Pons (tissue), 1 donor: ENCODE results near the gene USP15.

Experiments
- DNase-seq: peaks from one replicate; pipeline ENCODE4 v3.0.0-alpha.2; 2016; ENCODE audit warnings: low spot score

The USP15 gene

DNA sequence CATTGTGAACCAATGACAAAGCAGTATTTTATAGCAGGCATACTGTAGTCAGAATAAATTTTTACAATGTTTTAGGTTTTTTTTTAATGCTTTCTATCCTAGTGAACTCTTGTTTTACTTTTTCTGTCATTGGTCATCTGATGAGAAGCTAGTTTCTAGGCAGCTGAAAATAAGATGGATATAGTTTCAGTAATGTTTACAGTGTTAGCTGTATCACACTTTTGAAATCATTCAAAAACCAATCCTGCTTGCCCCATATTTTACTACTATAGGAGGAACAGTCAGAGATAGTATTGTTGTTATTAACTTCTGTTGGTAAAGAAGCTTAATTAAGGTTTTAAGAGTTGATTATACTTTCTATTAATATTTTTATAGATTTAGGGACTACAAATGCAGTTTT is 24.5 kb downstream of the USP15 start:
- DNase-seq, result no peak

DNA sequence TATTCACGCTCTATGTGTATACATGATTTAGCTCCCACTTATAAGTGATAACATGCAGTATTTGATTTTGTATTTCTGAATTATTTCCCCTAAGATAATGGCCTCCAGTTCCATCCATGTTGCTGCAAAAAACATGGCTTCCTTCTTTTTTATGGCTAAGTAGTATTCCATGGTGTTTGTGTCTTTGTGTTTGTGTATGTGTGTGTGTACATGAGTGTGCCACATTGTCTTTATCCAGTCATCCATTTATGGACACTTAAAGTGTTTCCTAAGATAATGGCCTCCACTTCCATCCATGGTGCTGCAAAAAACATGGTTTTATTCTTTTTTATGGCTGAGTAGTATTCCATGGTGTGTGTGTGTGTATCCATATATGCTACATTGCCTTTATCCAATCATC is 25.1 kb downstream of the USP15 start:
- no peak for DNase-seq

DNA sequence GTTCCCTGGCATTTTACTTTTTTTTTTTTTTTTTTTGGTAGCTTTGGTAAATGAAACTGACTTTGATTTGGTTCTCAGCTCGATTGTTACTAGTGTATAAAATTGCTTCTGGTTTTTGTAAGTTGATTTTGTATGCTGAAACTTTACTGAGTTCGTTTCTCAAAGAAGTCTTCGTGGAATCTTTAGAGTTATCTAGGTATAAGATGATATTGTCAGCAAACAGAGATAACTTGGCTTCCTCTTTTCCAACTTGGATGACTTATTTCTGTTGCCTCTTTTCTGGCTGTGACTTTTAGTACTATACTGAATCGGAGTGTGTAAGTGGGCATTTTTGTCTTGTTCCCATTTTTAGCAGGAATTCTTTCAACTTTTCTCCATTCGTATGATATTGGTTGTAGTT is 28.1 kb downstream of the USP15 start:
- no peak for DNase-seq

GRCh38 chr12:62290846-62291245 is 30.6 kb downstream of the USP15 start:
- DNase-seq, result no peak

GRCh38 chr12:62291864-62292760 is 31.9 kb downstream of the USP15 start:
- no peak for DNase-seq

GRCh38 chr12:62292761-62293344 is 32.6 kb downstream of the USP15 start:
- no peak for DNase-seq

DNA sequence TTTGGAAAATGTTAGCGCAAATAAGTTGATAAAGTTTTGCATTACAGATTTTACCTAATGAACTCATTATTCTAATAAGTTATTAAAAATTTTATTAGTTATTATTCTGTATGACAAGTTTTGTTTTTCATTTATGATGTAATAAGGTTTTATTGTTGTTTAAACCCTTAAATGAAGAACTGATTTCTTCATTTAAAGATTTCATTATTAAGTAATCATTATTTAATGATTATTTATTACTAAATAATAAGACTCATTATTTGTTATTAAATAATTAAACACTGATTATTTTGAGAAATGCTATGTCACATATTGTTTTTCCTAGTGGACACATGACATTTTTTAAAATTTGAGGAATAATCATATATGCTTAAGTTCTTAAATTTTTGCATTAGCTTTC is 34.2 kb downstream of the USP15 start:
- DNase-seq, result no peak

DNA sequence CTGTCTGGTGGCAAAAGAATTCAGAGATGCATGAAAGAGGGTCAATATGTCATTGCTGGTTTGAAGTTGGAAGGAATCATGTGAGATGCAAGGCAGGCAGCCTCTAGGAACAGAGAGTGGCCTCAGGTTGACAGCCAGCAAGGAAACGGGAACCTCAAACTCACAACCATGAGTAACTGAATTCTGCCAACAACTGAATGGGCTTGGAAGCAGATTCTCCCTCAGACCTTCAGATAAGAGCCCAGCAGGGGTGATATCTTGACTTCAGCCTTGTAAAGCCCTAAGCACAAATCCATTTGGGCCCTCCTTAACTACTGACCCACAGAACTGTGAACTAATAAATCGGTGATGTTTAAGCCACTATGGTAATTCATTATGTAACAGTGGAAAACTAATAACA is 35.8 kb downstream of the USP15 start:
- no peak for DNase-seq

DNA sequence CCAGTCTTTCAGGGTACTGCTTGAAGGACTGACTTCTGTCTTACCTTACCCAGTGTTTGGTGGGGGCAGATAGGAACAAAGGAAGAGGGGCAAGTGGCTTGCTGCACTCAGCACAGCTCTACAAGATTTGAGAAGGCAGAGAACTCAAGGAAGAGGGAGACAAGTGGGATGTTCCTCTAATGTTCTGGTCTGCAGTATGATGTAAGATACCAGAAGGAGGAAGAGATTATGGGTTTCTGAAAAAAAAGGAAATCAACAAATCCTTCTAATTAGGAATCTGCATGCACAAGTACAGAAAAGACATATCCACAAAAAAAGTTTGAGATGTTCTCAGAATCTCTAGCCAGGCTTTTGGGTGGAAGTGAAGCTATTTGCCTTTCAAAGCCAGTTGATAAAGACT is 37.1 kb downstream of the USP15 start:
- no peak for DNase-seq

GRCh38 chr12:62299617-62300016 is 39.4 kb downstream of the USP15 start:
- no peak for DNase-seq

DNA sequence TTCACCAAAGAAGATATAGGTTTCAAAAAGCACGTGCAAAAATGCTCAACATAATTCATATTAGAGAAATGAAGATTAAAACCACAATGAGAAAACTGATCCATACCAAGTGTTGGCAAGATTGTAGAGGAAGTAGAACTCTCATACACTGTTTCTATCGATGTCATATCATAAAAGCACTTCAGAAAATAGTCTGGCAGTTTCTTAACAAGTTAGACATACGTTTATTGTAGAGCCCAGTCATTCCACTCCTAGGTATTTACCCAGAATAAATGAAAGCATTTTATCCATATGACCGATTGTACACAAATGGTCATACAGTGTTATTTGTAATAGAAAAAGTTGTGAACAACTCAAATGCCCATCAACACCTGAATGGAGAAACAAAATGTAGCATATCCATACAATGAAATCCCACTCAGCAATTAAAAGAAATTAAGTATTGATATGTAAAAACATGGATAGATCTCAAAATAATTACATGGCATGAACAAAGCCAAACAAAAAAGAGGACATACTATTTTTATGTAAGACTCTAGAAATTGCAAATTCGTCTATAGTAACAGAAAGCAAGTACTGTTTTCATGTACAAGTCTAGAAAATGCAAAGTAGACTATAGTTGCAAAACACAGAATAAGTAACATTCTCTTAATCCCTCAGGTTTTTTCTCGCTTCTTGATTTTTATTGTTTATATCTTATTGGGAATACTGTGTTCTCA is 41.0 kb downstream of the USP15 start:
- no peak for DNase-seq

DNA sequence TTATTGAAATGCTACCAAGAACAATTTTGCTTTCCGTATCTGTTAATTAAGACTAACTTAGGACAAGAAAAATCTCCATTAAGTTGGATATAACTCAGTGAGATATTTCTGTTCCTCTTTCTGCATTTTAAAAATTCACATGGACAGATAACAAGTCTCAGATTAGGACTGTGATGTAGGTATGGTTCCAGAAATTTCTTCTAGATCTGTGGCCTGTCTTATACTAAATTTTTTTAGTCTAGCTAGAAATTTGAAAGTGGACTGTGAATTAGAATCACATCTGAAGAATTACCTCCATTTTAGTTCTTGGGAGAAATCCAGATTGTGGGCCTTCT is 41.6 kb downstream of the USP15 start:
- no peak for DNase-seq

- no peak for DNase-seq
Measured at GRCh38 chr12:62304560-62304959, 44.4 kb downstream of the USP15 start.

GRCh38 chr12:62305778-62306177 is 45.6 kb downstream of the USP15 start:
- DNase-seq, result no peak

GRCh38 chr12:62306569-62307530 is 46.6 kb downstream of the USP15 start:
- DNase-seq, result no peak

- no peak for DNase-seq
Measured at GRCh38 chr12:62308201-62308600, 48.0 kb downstream of the USP15 start.

DNA sequence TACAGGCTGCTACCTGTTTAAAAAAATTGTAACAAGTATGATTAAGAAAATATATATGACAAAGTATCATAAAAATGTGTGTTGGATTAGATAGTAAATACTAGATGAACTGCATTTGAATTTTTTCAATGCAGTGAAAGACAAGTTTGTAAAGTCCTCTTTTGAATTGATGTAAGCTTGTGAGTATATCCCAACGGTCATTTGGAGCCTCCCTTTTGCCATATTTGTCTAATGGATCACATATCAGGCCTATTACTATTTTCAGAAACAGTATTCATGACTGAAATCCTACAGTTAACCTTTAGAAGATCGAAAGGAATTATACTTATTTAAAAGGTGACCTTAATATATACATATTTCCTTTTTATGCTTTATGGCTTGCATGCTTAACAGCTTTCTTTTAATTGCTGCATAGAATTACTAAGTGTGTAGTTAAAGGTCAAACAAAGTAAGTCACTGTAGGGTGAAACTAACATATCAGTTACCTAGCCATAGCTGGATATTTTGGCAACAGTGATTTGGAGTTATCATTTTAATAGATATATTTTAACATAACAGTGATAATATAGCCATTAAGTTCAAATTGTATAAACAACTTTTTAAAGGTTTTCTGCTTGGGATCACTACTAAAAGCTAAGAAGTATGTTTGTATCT is 53.6 kb downstream of the USP15 start:
- no peak for DNase-seq

DNA sequence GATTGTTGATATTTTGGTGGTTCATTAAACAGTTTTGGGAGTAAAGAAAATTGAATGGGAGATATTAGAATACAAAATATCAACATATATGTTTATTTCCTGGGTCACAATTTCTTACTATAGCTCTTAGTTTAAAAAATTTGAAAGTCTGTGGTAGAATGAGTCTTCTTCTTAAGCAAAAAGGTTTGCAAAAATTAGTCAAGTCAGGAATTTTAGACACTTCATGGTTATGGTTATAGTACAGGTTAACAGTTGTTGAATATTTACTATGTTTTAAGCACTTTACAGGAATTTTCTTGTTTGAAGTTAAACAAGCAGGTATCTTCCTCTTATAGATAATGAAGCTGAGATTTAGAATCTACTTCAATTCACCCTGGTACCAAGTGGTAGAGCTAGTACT is 56.8 kb downstream of the USP15 start:
- DNase-seq, result no peak

GRCh38 chr12:62319058-62319457 is 58.9 kb downstream of the USP15 start:
- DNase-seq, result no peak

- no peak for DNase-seq
Measured at GRCh38 chr12:62320054-62320453, 59.9 kb downstream of the USP15 start.

GRCh38 chr12:62323386-62323785 is 63.2 kb downstream of the USP15 start:
- no peak for DNase-seq
